Fibroblast of villous mesenchyme (primary cell): ENCODE results near the gene CLMN. TPM values are rescaled to one million over a fixed set of nuclear protein-coding genes. Genes with fewer than 3 reads are reported as not detected.
"Not testable (repeated sequence)": the region's sequence is repeated elsewhere in the genome, so short reads cannot be mapped to it uniquely, and the experiment has no call there.

Source experiments
- DNase-seq: peaks from one replicate; pipeline ENCODE4 v3.0.0-alpha.2; 2010; ENCODE audit warnings: low read depth
- H3K4me3 ChIP-seq: 2 replicates; pipeline ENCODE4 v1.5.1; 2011; ENCODE audit warnings: low read depth, mild to moderate bottlenecking, low read length
- CTCF ChIP-seq: IDR thresholded peaks from 2 replicates; pipeline ENCODE4 v1.5.1; 2012; ENCODE audit warnings: low read depth, mild to moderate bottlenecking, low read length; ENCODE audit not compliant: insufficient read depth
- total RNA-seq: library from RNA; depleted of rRNA; stranded (reverse); fragments of >200 nt; gene quantifications from 2 replicates; pipeline ENCODE4 v1.2.3, GENCODE V29; 2012

Gene CLMN
- total RNA-seq, 1 donor = 0.43 TPM

- no peak for DNase-seq
- H3K4me3 ChIP-seq = no peak overlapping the region
- no peak for TF ChIP-seq CTCF
These were observed 29.7 kb downstream of the CLMN start for GRCh38 chr14:95290021-95290420.

GRCh38 chr14:95289323-95290010 is 30.2 kb downstream of the CLMN start:
- no peak for TF ChIP-seq CTCF
- no peak overlapping the region for H3K4me3 ChIP-seq
- no peak for DNase-seq

- no peak for DNase-seq
- TF ChIP-seq CTCF = no peak
- H3K4me3 ChIP-seq = no peak overlapping the region
These were observed 30.9 kb downstream of the CLMN start for GRCh38 chr14:95288672-95289322.

GRCh38 chr14:95287176-95287754 is 32.4 kb downstream of the CLMN start:
- TF ChIP-seq CTCF = no peak
- no peak for DNase-seq
- no peak overlapping the region for H3K4me3 ChIP-seq

- DNase-seq = no peak
- TF ChIP-seq CTCF = no peak
- H3K4me3 ChIP-seq = no peak overlapping the region
These were observed 33.1 kb downstream of the CLMN start for GRCh38 chr14:95286645-95287044.

- H3K4me3 ChIP-seq = no peak overlapping the region
- no peak for DNase-seq
- no peak for TF ChIP-seq CTCF
These were observed 34.1 kb downstream of the CLMN start for GRCh38 chr14:95285566-95285965.

GRCh38 chr14:95283802-95284201 is 35.9 kb downstream of the CLMN start:
- not testable (repeated sequence) for DNase-seq, H3K4me3 ChIP-seq

GRCh38 chr14:95282986-95283380 is 36.7 kb downstream of the CLMN start:
- not testable (repeated sequence) for DNase-seq, H3K4me3 ChIP-seq
